Islet of Langerhans (tissue), 1 donor: ENCODE results near the gene MRPL55.

Experiments used
- FAIRE-seq: peaks from one replicate; lab custom pipeline; 2011; peaks lifted over from hg19 to GRCh38; lab: Jason Lieb, UNC

The MRPL55 gene

DNA sequence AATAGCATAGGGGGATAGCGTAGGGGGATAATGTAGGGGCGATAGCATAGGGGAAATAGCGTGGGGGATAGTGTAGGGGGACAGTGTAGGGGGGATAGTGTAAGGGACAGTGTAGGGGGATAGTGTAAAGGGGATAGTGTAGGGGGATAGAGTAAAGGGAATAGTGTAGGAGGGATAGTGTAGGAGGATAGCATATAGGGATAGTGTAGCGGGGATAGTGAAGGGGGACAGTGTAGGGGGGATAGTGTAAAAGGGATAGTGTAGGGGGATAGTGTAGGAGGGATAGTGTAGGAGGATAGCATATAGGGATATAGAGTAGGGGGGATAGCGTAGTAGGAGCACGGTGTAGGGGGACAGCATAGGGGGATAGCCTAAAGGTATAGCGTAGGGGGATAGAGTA, 40.7 kb downstream of the MRPL55 start:
- FAIRE-seq: no peak

DNA sequence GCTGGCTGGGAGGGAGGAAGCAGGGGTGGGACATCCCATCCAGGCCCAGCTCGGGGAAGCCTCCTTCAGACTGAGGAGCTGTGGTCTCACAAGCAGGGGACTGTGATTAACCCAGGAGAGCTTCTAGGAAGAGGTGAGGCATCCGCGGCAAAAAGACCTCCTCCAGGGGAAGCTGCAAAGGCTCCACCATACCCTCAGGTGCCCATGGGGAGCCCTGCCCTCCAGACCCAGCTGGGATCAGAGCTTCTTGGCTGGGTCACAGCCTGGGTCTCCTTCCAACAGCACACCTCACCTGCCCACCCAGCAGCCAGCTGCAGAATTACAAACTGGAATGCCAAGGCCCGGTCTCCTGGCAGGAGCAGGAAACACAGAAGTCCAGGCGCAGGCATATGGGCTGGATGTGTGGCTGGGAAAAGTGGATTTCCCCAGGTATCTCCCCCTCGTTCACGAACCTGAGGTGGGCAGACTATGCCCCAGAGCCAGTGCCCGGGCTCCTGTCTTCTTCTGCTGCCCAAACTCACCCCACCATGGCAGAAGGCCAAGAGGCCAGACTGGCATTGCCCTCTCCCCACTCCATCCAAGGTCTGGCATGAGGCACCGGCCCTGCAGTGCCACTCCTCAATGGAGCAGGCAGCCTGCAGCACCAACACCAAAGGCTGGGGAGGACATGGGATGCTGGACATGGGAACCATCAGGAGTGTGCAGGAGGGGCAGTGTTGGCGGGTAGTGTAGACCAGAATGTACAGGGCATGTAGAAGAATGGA, 42.0 kb downstream of the MRPL55 start:
- FAIRE-seq: no peak

DNA sequence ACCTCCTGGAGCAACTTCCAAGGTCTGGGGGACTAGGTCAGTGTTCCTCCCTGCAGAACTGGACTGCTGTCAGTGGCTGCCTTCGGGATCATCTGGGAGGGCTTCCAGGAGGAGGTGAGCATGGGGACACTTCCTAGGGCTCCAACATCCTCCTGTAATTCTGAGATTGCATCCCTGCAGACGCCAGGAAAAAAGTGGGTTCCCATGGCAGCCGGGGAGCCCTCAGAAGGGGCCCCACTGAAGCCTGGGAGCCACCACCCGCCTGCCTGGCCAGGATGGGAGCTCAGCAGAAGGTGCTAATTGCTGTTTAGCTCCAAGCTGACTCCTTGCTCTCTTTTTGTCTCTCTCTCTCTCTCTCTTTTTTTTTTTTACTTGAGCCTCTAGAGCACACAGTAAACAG, 42.7 kb downstream of the MRPL55 start:
- FAIRE-seq: no peak

DNA sequence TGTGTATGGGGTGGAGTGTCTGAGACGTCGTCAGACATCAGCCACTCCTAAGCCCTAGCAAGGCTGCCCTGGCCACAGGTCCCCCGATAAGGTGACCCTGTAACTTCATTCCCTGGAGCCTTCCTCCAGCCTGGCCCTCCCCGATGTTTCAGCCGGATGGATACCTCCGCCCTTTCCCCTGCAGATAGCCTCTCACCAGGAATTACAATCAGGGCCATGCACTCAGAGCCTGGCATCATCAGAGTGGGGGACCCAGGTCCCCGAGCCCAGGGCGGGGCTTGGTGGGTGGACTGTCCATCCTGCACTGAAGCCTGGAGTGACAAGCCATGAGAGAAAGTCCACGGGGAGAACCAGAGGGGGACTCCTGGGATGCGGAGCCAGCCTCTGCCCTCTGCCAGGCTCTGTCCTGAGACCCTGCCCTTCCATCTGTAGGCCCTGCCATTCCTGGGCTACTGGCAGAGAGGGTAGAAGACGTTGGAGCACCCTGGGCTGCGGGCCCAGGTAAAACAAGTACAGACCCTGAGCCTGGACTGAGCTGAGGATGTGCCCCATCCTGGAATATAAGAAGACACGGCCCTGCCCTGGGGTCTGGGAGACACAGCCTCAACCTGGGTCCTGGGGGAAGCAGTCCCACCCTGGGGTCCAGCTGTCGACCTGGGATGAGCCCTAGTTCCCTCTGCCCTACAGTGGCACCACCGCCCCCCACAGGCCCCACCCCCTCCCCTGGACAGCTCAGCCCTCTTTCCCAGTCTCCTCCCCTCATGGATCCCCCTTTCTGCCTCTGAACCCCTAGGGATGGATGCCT, 43.4 kb downstream of the MRPL55 start:
- no peak for FAIRE-seq

DNA sequence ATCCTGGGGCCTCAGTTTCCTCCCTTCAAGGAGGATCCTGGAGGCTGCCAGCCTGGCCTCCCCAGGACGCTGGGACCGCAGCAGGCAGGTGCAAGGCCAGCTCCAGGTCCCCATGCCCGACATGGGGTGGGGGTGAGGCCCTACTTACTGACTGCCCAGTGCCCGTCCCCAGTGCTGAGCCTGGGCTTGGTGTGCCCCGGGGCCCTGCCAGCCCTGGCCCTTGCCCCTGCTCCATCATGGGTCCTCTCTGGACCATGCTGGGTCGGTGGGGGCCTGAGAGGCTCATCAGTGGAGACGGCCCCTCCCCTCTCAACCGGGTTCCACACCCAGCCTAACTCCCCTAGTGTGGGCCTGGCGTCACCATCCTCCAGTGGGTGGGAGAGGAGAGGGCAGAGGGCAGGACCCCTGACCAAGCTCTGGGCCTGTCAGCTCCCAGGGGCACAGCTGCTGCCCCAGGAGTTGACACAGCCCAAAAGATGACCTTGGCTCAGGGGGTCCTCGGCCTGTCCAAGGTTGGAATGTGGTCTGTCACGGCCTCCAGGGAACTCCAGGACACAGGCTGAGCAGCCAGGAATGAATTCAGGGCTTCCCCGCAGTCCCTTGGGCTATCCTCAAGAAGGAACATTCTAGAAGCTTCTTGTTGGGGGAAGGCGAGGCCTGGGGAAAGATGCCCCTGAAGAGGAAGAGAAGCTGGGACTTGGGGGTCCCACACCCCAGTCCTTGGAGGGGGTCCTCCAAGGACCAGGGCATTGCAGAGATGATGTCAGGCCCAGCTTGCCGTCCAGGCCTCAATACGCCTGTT, 44.2 kb downstream of the MRPL55 start:
- no peak for FAIRE-seq

DNA sequence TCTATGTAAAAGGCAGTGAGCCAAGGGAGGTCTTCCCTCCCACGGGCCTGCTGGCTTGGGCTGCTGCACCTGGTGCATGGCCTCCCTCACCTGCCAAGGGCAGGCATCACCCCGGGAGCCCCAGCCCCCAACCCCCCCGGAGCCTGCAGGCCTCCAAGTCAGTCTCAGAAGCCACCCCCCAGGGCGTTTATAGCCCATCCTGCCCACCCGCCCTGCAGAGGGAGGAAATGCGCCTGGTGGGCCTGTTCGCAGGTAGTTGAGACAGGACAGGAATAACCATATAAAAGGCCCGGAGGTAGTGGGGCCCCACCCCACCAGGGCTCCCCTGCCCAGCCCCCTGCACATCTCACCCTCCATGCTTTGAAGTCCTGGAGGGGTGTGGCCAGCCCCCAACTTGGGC, 44.8 kb downstream of the MRPL55 start:
- FAIRE-seq: no peak

DNA sequence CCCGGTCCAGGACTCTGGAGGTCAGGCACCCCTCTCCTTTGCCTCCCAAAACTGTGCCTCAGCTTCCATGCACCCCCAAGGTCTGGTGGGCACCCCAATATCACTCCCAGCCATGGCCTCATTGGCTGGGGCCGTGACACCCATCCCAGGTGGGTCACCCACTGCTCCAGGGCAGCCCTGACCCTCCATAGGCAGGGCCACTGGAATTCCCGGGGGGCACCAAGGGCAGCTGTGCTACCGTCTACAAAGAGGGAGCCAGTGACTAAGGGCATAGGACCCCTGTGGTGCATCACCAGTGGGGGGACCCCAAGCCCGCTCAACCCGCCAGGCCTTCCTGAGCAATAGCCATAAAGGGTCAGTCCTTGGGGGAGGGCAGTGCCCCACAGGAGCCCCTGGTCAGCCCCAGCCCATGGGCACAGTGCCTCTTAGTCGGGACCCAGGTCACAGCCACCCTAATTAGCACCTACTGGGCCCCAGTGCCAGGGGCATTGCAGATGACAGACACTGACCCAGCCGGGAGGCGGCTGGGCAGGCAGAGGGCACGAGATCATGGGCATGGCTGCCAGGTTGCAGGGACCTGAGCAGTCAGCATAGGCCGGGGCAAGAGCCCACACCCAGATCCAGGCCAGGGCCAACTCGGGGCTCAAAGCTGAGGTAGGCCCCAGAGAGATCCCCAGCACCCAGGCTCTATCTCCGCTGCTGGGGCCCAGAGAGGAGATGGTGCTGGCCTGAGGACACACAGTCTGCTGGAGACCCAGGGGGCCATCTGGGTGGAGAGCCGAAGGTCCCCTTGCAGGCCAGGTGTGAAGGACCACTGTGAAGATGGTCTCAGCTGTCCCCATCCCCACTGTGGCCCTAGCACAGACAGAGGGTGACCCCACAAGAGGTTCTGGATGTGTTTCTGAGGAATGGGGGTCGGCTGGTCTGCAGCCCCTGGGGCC, 45.6 kb downstream of the MRPL55 start:
- no peak for FAIRE-seq

DNA sequence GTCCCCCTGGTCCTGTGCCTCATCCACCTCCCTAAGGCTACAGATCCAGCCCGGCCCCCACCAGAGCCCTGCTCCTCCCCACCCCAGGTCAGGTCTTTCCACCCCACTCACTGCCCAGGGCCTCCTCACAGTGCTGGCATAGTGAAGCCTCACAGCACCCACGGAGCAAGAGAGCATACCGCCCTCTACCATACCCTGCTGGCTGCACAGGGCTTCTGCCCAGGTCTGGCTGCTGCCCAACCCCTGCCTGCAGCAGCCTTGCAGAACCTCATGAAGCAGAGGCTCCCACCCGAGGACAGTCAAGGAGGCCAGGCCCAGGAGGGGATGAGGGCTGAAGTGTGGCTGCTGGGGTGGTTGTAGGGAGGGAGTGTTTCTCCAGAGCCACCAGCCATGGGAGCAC, 46.3 kb downstream of the MRPL55 start:
- no peak for FAIRE-seq

DNA sequence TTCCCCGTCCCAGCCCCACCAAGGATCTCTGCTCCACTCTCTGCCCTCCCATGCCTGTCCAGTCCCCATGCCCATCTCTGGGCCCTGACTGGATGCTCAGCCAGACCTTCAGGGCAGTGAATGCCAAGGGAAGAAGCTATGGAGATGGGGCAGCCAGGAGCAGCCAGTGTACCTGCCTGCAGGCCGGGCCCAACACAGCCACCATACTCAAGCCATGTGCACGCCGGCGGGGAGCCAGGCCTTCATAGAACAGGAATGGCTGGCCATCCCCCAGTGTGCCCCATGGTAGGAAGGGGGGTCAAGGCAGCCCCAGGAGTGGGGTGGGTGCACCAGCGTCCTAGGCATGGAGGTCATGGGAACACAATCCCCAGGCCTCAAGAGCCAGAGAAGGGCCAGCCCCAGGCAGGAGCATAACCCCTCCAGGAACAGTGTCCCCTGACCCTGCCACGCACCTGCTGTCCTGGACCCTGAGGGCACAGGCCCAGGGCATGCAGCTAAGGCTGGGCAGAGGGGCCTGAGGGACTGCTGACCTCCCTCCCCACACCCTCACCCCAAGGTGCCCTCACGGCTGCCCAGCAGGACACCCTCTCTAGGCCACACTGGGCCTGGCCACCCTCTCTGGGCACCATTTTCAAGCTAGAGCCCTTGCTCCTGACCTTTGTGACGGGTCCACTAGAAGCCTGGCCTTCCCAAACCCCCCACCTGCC, 46.9 kb downstream of the MRPL55 start:
- FAIRE-seq: no peak

DNA sequence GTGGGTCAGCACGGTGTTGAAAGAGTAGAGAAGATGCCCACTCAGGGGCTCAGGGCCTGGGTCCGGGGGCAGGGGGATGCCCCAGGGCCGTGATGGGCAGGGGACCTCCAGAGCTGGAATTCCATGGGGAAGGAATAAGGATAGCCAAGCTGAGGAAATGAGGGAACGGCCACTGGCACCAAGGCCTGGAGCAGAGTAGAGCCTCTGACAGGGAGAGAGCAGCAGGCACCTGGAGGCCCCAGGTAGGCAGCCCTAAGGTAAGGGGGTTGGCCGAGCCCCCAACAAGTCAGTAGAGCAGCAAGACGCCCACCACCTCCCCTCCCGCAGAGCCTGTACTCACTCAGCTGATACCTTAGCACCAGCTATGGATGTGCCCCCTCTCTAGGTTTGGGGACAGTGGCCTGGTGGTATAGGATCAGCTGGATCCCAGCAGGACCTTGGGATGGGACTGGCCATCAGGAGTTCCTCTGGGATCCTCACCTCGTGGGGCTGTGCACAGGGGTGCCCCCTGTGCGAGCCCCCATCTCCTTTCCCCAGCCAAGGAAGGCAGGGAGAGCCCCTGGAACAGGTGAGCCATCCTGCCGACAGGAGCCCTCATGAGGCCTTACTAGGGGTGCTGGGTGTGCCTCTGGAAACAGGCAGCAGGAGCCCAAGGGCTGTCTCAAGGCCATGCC, 47.6 kb downstream of the MRPL55 start:
- no peak for FAIRE-seq

DNA sequence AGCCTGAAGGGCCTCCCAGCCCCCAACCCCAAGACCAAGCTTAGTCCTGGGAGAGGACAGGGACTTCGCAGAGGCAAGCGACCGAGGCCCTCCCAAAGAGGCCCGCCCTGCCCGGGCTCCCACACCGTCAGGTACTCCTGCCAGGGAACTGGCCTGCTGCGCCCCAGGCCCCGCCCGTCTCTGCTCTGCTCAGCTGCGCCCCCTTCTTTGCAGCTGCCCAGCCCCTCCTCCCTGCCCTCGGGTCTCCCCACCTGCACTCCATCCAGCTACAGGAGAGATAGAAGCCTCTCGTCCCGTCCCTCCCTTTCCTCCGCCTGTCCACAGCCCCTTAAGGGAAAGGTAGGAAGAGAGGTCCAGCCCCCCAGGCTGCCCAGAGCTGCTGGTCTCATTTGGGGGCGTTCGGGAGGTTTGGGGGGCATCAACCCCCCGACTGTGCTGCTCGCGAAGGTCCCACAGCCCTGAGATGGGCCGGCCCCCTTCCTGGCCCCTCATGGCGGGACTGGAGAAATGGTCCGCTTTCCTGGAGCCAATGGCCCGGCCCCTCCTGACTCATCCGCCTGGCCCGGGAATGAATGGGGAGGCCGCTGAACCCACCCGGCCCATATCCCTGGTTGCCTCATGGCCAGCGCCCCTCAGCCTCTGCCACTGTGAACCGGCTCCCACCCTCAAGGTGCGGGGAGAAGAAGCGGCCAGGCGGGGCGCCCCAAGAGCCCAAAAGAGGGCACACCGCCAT, 48.5 kb downstream of the MRPL55 start:
- FAIRE-seq: no peak

DNA sequence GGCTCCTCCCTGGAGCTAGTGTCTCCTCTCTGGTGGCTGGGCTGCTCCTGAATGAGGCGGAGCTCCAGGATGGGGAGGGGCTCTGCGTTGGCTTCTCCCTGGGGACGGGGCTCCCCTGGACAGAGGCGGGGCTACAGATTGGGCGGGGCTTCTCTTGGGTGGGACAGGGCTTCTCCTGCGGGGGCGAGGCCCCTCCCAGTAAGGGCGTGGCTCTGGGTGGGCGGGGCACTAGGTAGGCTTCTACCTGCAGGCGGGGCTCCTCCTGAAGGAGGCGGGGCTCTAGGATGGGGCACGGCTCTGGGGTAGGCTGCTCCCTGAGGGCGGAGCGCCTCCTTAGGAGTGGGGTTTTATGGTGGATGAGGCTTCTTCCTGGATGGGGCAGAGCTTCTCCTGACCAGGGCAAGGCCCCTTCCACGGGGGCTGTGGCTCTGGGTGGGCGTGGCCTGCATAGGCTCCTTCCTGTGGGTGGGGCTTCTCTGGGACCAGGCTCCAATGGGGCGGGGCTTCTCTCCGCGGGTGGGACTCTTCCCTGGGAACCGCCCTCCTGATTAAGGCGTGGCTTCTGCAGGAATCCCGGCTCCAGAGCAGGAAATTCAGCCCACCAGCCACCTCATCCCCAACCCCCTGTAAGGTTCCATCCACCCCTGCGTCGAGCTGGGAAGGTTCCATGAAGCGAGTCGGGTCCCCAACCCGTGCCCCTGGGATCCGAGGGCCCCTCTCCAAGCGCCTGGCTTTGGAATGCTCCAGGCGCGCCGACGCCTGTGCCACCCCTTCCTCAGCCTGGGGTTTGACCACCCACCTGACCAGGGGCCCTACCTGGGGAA, 49.3 kb downstream of the MRPL55 start:
- no peak for FAIRE-seq

DNA sequence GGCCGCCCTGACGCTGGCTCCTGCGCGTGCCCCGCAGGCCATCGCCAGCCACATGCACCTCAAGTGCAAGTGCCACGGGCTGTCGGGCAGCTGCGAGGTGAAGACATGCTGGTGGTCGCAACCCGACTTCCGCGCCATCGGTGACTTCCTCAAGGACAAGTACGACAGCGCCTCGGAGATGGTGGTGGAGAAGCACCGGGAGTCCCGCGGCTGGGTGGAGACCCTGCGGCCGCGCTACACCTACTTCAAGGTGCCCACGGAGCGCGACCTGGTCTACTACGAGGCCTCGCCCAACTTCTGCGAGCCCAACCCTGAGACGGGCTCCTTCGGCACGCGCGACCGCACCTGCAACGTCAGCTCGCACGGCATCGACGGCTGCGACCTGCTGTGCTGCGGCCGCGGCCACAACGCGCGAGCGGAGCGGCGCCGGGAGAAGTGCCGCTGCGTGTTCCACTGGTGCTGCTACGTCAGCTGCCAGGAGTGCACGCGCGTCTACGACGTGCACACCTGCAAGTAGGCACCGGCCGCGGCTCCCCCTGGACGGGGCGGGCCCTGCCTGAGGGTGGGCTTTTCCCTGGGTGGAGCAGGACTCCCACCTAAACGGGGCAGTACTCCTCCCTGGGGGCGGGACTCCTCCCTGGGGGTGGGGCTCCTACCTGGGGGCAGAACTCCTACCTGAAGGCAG, 50.0 kb downstream of the MRPL55 start:
- FAIRE-seq: no peak

DNA sequence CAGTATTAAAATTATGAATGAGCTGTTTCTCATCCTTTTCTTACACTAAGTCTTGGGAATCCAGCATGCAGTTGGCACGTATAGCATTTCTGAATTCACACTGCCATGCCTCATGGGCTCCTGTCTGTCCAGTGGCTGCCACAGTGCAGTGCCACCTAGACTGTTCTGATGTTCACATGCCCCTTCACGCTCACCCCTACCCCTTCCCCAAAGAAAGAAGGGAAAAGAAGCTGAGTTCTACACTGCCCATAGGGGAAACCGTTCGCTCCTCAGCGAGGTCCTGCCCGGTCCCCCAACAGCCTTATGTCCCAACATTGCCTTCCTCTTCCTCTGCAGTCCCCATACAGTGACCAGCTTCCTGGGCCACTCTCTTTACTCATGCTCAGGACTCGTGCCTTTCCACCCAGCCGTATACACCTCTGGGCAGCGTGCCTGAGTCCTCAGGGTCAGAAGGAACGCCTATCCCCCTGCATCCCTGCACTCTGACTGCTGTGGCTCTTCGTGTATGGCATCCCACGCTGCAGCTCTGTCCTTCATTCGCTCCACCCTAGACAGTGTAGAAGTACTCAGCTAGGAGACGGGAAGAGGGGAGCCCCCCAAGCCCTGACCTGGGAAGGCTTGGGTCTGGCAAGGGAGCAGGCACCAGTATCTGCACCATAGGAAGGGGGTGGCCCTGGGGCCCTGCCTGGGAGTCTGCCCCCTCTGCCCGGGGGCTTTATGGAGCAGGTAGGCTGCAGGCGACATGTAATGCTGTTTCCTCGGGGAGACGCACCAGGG, 50.7 kb downstream of the MRPL55 start:
- FAIRE-seq: no peak
